Parietal lobe (tissue), 2 donors: ENCODE measurements around the gene DOCK10. TPM values are rescaled to one million over a fixed set of nuclear protein-coding genes. Genes with fewer than 3 reads are reported as not detected.

Experiments used
- small RNA-seq: library from RNA; depleted of rRNA; stranded (forward); fragments of <200 nt; gene quantifications from one replicate; pipeline ENCODE3, GENCODE V24; 2014; ENCODE audit warnings: low replicate concordance
- total RNA-seq: library from RNA; depleted of rRNA; stranded (reverse); fragments of >200 nt; gene quantifications from one replicate; pipeline ENCODE4 v1.2.3, GENCODE V29; 2014

The DOCK10 gene
- 12.5 TPM for total RNA-seq

GRCh38 chr2:225041851-225042799, at the start of gene DOCK10:
Gene DOCK10 (minus strand): TSS chr2:225042468. CDS start chr2:225042374, 94 bp downstream.

GRCh38 chr2:224716201-224716600, 326.1 kb downstream of the DOCK10 start, which contains the start of gene CCDC195:
Gene CCDC195 (minus strand): TSS chr2:224716365. CDS start chr2:224716365, 0 bp downstream.

Small RNAs within 50 kb of the gene (small RNA-seq; reads per million reads assigned to genes)
- gene MIR4439, result not detected
